CD4-positive, alpha-beta T cell treated with Interleukin-6 for 4 hours (primary cell): ENCODE measurements around the gene ALPG.
A peak's percentile ranks its signal among the peaks of the same experiment; 100 is the strongest.
"Not testable (repeated sequence)": the region's sequence is repeated elsewhere in the genome, so short reads cannot be mapped to it uniquely, and the experiment has no call there.

ENCODE experiments used
- DNase-seq: peaks from one replicate; pipeline ENCODE4 v3.0.0-alpha.2; 2020; ENCODE audit warnings: mixed read lengths

Gene ALPG

DNA sequence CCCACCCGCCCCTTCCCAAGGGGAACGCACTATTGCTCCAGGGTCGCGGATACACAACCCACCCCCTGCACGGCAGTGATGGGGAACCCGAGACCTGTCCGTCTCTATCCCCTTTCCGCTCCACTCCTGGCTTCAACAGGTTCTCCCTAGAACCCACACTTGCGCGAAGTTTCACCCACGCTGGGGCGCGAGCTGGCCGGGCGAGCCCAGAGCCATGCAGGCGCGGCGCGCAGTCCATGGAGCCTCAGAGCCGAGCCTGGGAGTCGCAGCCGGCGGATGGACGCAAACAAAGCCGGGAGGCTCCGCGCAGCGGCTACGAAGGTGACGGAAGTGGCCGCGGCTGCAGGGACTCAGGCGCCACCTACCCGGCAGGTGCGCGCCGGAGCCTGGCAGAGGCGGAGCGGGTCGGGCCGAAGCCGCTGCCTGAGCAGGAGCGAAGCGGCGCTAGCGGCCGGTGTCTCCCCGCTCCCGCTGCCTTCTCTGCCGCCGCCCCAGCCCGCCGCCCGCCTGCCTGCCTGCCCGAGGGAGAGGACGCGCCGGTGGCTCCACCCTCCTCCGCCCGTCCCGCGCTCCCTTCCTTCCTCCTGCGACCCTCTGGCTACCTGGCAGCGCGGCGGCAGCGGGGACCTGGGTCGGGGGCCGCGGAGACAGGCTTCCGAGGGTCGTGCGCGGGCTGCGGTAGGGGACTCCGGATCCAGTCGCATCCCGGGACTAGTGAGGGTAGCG is 14.0 kb downstream of the ALPG start:
- DNase-seq, result peak; percentile 27

DNA sequence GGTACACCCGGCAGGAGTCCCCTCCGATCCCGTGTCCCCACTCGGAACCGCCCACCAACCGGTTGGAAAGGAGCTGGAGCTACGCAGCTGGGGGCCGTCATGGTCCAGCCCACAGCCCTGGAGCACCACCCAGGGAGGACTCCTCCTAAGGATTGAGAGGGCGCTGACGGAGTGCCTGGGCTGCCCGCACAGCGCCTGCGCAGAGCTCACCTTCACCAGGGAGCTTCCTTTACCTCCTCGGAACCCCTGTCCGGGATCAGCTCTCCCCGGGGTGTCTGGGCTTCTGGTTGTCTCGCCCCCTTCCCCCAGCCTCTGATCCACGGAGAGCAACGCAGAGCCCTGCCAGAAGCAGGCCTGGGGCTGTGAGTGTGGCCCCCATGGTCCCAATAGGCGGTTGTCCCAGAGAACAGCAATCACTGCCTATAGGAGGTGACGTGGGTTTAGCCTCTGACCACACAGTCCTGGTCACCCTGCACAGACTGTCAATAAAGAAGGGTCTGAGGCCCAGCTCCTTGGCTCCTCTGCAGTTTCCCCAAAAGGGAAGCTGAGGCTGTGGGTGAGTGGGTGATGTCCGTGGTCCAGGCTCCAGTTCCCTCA is 14.6 kb downstream of the ALPG start:
- no peak for DNase-seq

DNA sequence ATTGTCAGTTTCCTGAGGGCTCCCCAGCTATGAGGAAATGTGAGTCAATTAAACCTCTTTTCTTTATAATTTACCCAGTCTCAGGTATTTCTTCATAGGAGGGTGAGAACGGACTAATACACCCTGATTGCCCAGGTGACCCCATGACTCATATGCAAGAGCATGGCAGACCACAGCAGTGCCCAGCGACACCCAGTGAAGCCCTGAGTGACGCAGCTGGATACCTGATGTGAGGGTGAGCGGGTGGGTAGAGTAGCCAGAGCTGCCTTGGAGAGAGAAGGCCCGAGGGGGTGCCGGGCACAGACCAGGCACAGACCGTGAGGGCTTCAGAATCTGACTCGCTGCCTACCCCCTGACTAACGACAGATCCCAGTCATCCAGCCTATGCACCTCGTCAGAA is 15.4 kb downstream of the ALPG start:
- DNase-seq, result no peak

DNA sequence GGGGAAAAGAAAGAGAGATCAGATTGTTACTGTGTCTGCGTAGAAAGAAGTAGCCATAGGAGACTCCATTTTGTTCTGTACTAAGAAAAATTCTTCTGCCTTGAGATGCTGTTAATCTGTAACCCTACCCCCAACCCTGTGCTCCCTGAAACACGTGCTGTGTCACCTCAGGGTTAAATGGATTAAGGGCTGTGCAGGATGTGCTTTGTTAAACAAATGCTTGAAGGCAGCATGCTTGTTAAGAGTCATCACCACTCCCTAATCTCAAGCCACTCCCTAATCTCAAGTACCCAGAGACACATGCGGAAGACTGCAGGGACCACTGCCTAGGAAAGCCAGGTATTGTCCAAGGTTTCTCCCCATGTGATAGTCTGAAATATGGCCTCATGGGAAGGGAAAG is 16.4 kb downstream of the ALPG start:
- not testable (repeated sequence) for DNase-seq

DNA sequence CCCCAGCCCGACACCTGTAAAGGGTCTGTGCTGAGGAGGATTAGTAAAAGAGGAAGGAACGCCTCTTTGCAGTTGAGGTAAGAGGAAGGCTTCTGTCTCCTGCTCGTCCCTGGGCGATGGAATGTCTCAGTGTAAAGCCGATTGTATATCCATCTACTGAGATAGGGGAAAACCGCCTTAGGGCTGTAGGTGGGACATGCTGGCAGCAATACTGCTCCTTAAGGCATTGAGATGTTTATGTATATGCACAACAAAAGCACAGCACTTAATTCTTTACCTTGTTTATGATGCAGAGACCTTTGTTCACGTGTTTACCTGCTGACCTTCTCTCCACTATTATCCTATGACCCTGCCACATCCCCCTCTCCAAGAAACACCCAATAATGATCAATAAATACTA is 16.8 kb downstream of the ALPG start:
- DNase-seq, result not testable (repeated sequence)

- no peak for DNase-seq
Observed at GRCh38 chr2:232431705-232432590, 25.3 kb downstream of the ALPG start.

DNA sequence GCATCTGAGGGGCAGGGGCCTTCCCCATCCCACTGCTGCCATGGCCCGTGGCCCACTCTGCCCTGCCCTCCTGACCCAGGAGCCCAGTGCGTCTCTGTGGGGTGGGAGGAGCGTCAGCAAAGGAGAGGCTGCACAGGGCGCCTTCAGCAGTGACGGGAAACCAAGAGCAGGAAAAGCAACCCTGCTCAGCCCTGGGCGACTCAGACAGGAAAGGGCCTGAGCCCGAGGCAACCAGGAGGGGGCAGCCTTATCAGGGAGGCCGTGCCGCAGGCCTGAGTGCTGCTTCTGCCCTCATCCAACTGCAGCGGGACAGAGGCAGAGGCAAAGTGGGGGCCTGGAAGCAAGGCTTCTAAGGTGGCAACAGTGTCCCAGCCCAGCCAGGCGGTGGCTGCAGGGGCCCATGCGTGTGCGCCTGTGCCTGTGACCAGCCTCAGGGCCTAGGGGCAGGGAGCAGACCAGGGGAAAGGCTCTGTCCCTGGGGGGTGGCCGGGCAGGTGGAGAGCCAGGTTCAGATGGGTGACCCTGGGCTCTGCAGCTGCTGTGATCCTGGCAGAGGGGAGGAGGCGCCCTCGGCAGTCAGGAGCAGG is 26.0 kb downstream of the ALPG start:
- DNase-seq, result no peak

- DNase-seq, result not testable (repeated sequence)
Observed at GRCh38 chr2:232433622-232434021, 27.0 kb downstream of the ALPG start.

GRCh38 chr2:232434091-232434490 is 27.4 kb downstream of the ALPG start:
- no peak for DNase-seq

- no peak for DNase-seq
Observed at GRCh38 chr2:232434563-232435374, 28.1 kb downstream of the ALPG start.

DNA sequence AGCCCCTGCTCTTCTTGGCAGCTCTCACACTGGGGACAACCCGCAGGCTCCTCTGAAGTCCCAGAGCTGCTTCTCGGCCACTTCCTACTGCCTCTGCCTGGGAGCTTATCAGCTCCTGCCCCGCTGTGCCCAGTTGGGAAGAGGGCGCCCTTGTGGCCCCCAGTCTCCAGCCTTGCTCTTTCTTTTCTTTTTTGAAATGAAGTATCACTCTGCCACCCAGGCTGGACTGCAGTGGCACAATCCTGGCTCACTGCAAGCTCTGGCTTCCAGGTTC is 28.7 kb downstream of the ALPG start:
- DNase-seq, result no peak

DNA sequence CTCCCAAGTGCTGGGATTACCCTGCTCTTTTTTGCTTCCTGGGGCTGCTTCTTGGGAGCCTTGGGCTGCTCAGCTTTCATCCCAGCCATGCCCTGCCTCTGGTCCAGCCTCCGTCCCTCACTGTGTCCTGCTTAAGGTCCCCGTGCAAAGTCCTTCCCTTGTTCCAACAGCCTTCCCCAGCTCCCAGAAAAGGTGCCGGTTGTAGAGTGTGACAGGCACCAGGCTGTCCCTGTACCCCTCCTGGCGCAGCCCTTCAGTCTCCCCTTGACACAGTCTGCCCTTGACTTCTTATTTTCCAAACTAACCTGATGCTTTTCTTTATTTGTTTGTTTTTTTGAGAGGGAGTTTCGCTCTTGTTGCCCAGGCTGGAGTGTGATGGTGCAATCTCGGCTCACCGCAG is 29.2 kb downstream of the ALPG start:
- DNase-seq, result no peak

GRCh38 chr2:232436381-232437194 is 29.9 kb downstream of the ALPG start:
- DNase-seq, result no peak

GRCh38 chr2:232437195-232437571 is 30.5 kb downstream of the ALPG start:
- no peak for DNase-seq

GRCh38 chr2:232438091-232438490 is 31.4 kb downstream of the ALPG start:
- no peak for DNase-seq

DNA sequence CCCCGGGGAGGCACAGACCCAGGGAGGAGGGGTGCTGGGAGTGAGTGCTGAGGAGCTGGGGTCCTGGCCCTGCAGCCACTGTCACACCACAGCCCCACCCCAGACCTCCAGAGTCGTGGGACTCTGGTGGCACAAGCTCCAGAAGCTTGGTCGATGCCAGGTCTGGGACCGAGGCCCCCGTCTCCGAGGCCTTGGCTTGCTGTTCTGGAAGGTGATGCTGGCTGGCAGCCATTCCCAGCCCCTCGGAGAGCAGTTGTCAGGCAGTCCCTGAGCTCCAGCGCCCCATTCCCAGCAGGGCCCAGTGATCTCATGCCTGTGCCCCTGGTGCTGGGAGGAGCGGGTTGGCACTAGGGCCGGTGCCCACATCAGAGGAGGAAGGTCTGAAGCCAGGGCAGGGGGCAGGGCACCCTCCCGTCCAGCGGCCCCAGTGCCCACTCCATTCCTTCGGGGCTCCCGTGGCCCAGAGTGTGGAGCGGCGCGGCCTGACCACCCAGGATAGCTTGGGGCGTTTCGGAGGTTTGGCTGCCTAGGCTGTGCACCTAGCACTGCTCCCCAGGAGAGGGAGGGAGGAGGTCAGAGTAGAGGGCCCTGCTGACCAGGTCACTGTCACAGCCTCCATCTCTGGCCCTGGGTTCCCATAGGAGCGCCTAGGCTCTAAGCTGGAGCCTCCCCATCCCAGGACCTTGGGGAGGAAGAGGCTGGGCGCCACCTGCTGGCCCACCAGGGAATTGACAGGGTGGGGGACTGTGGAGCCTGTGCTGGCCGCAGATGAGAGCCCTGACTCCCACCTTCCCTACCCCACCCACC is 32.5 kb downstream of the ALPG start:
- peak; percentile 51 for DNase-seq

DNA sequence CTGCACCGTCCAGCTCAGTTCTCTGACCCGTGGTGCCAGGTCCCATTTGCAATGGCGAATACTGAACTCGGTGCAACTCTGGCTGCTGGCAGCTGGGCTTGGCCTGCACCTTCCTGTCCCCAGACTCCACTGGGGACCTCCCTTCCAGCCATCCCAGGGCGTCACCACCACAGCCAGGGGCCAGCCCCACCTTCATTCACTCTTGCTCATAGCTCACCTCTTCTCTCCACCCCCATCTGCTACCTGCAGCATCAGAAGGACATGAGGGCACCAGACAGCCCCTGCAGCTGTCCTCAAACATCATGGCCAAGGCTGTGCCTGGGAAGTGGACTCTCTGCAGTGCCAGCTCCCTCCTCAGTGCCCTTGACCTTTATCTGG is 33.1 kb downstream of the ALPG start:
- DNase-seq, result no peak

GRCh38 chr2:232440220-232441018 is 33.8 kb downstream of the ALPG start:
- DNase-seq, result peak; percentile 84

- no peak for DNase-seq
Observed at GRCh38 chr2:232441147-232441651, 34.6 kb downstream of the ALPG start.

GRCh38 chr2:232441922-232442321 is 35.3 kb downstream of the ALPG start:
- not testable (repeated sequence) for DNase-seq
